CD4-positive, alpha-beta T cell treated with Interferon gamma for 1 hour (primary cell): ENCODE data around the gene SLC37A1.

ENCODE experiments used
- DNase-seq: peaks from one replicate; pipeline ENCODE4 v3.0.0-alpha.2; 2020

SLC37A1 gene

GRCh38 chr21:42546433-42546832 is 32.8 kb downstream of the SLC37A1 start:
- no peak for DNase-seq

- no peak for DNase-seq
Measured at GRCh38 chr21:42547001-42547905, 33.6 kb downstream of the SLC37A1 start.

GRCh38 chr21:42547906-42548365 is 34.3 kb downstream of the SLC37A1 start:
- DNase-seq = no peak

- no peak for DNase-seq
Measured at GRCh38 chr21:42548687-42549406, 35.2 kb downstream of the SLC37A1 start.

- no peak for DNase-seq
Measured at GRCh38 chr21:42550817-42551216, 37.2 kb downstream of the SLC37A1 start.

- DNase-seq = no peak
Measured at GRCh38 chr21:42552407-42553336, 39.0 kb downstream of the SLC37A1 start.

- no peak for DNase-seq
Measured at GRCh38 chr21:42553435-42553834, 39.8 kb downstream of the SLC37A1 start.

- no peak for DNase-seq
Measured at GRCh38 chr21:42554251-42554961, 40.8 kb downstream of the SLC37A1 start.

GRCh38 chr21:42555756-42556438 is 42.2 kb downstream of the SLC37A1 start:
- DNase-seq = no peak

- DNase-seq = no peak
Measured at GRCh38 chr21:42556476-42556875, 42.8 kb downstream of the SLC37A1 start.

- DNase-seq = no peak
Measured at GRCh38 chr21:42556960-42557359, 43.3 kb downstream of the SLC37A1 start.

- no peak for DNase-seq
Measured at GRCh38 chr21:42557420-42557819, 43.8 kb downstream of the SLC37A1 start.

GRCh38 chr21:42558368-42558767 is 44.7 kb downstream of the SLC37A1 start:
- DNase-seq = no peak

GRCh38 chr21:42558846-42559245 is 45.2 kb downstream of the SLC37A1 start:
- no peak for DNase-seq

GRCh38 chr21:42559326-42559725 is 45.7 kb downstream of the SLC37A1 start:
- DNase-seq = no peak

- DNase-seq = no peak
Measured at GRCh38 chr21:42560517-42561179, 47.0 kb downstream of the SLC37A1 start.

- no peak for DNase-seq
Measured at GRCh38 chr21:42561762-42562650, 48.4 kb downstream of the SLC37A1 start.

- no peak for DNase-seq
Measured at GRCh38 chr21:42562816-42563215, 49.2 kb downstream of the SLC37A1 start.

- DNase-seq = no peak
Measured at GRCh38 chr21:42563261-42563660, 49.6 kb downstream of the SLC37A1 start.

GRCh38 chr21:42563686-42564085 is 50.0 kb downstream of the SLC37A1 start:
- DNase-seq = no peak
